GDM1 (cell line): ENCODE measurements around the gene SPRR2B.
"Not testable (repeated sequence)": the region's sequence is repeated elsewhere in the genome, so short reads cannot be mapped to it uniquely, and the experiment has no call there.

Experiments used
- DNase-seq: peaks from one replicate; lab custom pipeline; 2025; lab: John Stamatoyannopoulos, UW

The SPRR2B gene

DNA sequence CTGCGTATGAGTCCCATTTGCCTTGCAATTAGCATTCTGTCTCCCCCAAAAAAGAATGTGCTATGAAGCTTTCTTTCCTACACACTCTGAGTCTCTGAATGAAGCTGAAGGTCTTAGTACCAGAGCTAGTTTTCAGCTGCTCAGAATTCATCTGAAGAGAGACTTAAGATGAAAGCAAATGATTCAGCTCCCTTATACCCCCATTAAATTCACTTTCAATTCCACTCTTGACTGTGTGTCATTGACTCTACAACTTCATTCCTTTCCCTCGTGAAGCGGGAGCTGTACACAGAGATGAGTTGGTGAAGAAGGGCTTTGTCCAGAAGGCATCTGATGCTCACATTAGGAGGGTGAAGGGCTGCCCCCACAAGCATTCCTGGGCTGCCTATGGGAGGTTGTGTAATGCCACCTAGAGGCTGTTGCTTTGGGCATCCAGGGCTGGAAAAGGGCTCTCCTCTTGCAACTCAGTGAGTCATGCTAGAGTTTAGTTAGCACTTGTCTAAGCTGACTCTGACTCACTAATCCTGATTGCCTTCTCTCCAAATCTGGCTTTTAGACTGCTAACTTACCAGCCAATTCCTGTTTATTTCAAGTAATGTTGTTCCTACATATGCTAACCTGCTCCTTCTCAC lies 38.6 kb downstream of the SPRR2B start:
- DNase-seq = no peak

DNA sequence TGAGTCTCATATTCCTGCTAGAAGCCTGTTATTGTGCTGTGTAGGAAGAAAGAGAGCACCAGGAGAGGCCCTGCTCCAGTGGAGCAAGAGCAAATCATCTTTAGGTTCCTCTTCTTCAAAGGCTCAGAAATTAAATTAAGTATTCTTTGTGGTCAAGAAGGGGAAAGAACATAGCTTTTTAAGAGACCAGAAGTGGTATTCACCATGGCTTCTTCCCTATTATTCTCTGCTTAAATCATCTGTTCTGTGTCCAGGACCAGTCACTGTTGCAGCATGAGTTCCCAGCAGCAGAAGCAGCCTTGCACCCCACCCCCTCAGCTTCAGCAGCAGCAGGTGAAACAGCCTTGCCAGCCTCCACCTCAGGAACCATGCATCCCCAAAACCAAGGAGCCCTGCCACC lies 39.3 kb downstream of the SPRR2B start:
- DNase-seq = no peak

DNA sequence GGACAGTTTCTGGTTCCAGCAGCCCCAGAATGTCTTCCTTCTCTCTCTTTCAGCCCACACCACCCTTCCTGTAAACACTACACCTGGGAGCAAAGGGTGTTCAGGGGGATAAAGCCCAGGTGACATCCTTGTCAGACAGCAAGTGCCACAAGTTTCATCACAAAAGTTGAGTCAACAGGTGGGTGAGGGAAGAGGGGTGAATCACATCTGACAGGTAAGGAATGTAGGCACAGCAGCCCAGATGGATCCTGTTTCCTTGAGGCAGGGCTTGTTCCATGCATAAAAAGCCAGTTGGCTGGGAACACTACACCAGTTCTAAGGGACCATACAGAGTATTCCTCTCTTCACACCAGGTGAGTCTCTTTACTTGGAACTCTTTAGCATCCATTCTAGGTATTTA lies 40.5 kb downstream of the SPRR2B start, which contains the start of gene SPRR1B:
SPRR1B (plus strand) TSS at position 309 of the 400 bp plus-strand sequence. CDS start 1,143 bp downstream, outside the sequence.
- no peak for DNase-seq

DNA sequence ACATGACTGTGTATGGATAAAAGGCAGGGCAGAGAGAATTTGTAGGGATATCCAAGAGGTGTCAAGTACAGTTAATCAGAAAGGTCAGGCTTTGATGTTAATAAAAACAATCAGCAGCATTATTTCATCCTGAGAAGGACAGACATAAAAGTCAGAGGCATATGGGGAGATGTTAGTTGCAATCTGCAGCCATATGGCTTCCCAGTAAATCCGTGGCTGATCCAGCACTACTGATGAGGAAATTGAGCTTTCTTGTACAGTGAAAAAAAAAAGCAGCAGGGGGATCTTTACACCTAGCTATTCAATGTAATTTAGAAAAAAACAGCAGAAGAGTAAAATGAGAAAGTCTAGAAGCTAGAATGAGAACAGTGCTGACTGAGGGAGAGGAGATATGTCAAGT lies 42.6 kb downstream of the SPRR2B start:
- DNase-seq = no peak

DNA sequence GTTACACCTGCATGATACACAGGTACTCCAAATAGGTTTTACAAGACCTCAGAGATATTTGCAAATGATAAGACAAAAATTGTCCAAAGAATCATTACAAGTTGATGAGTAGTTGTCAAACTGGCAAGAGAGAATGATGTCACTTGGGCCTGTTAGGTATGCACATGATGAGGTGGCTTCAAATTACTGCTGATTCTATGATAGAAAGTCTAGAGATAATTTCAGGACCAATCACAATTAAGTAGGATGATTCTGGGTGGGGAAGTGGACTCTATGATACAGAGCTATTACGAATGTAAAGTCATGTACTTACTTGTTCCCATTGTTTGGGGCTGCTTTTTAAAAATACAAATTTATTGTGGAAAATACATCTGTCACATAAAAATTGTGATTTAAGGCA lies 45.6 kb downstream of the SPRR2B start:
- DNase-seq = no peak

DNA sequence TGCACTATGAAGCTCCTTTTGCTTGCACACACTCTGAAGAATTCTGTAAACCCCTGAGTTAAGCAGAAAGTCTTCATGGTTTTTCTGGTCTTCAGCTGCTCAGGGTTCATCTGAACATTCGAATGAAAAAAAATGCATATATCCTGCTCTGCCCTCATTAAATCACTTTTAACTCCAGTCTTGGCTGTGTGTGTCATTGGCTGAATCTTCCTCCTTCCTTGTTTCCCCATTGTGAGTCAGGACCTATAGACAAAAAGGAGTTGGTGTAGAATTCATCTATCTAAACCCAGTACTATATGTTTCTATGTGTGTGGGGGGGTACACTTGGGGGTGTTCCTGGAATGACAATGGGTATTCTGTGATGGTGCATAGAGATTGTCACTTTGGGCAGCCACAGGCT lies 47.0 kb downstream of the SPRR2B start:
- no peak for DNase-seq

DNA sequence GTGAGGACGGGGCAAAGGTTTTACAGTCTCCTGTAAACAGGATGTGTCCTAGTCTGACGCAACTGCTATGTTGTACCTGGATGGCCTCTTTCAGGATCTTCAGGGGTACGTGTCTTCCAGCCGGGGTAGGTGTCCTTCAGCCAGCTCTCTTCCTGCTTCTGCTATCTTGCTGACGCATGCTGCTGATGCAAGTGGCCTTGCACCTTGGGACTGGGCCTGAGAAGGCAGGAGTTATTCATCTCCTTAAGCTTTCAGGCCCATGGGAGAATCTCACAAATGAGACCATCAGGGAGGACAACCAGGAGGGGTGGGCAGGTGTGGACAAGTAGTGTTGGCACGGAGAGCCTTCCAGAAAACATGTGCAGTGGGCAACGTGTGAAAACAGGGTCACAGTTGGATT lies 48.3 kb downstream of the SPRR2B start:
- no peak for DNase-seq

DNA sequence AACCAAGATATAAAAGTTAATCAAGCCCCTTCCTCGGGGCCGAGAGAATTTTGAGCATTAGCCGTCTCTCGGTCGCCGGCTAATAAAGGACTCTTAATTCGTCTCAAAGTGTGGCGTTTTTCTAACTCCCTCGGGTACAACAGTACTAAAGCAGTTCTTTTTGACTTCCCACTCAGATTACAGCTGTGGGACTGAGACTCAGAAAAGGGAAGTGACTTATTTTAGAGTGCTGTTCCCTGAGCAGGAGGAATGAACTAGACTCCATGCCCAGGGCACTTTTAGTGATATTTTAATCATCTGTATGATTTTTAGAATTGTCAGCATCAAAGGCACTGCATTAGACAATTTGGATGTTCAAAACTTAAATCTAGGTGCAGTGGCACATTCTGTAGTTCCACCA lies 49.1 kb downstream of the SPRR2B start:
- DNase-seq = not testable (repeated sequence)

DNA sequence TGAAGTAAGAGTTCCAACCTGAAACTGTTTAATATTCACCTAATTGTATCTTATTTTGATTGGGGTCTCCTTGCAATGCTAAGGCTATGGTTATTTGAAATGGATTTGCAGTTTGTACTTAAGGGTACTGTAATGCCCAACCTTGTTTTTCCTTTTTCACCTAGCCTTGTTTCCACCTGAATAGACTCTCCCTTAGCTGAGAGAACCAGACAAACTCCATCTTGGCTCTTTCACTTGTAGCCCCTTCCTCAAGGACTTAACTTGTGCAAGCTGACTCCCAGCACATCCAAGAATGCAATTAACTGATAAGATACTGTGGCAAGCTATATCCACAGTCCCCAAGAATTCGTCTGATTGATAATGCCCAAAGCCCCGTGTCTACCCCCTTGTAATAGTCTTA lies 49.6 kb downstream of the SPRR2B start:
- DNase-seq = not testable (repeated sequence)
